Fibroblast of peridontal ligament (primary cell): ENCODE results near the gene C16orf92.
A peak's percentile ranks its signal among the peaks of the same experiment; 100 is the strongest.
"Not testable (repeated sequence)": the region's sequence is repeated elsewhere in the genome, so short reads cannot be mapped to it uniquely, and the experiment has no call there.

Experiments
- DNase-seq: peaks from one replicate; pipeline ENCODE4 v3.0.0-alpha.2; 2010; ENCODE audit errors: extremely low read depth

The C16orf92 gene

GRCh38 chr16:30005341-30006094 lies 17.5 kb upstream of the C16orf92 start:
- peak; percentile 48 for DNase-seq

GRCh38 chr16:30006095-30006473 lies 16.9 kb upstream of the C16orf92 start:
- DNase-seq, result no peak

- no peak for DNase-seq
These were observed 16.2 kb upstream of the C16orf92 start for GRCh38 chr16:30006659-30007377.

DNA sequence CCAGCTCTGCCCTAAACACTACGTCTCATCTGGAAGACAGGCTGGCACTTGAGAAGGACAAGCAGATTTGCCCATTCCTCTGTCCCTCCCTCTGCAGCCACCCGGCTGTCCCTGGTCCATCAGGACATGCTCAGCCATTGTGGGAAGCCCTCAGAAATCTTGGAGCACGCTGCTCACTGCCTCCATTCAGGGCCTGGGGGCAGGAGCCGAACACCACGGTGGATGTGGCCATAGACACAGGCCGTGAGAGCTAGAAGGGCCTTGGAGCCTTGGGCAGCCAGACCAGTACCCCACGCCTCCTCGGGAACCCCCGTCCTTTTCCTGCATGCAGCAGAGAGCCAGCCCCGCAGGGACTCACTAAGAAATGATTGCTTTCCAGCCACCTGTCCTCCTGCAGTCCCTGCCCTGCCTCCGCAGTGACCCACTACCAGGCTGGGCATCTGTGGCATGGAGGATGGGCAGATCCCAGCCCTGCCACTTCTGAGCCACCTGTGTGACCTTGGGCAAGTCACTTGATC lies 15.6 kb upstream of the C16orf92 start:
- DNase-seq, result no peak

- no peak for DNase-seq
These were observed 13.7 kb upstream of the C16orf92 start for GRCh38 chr16:30009085-30009862.

DNA sequence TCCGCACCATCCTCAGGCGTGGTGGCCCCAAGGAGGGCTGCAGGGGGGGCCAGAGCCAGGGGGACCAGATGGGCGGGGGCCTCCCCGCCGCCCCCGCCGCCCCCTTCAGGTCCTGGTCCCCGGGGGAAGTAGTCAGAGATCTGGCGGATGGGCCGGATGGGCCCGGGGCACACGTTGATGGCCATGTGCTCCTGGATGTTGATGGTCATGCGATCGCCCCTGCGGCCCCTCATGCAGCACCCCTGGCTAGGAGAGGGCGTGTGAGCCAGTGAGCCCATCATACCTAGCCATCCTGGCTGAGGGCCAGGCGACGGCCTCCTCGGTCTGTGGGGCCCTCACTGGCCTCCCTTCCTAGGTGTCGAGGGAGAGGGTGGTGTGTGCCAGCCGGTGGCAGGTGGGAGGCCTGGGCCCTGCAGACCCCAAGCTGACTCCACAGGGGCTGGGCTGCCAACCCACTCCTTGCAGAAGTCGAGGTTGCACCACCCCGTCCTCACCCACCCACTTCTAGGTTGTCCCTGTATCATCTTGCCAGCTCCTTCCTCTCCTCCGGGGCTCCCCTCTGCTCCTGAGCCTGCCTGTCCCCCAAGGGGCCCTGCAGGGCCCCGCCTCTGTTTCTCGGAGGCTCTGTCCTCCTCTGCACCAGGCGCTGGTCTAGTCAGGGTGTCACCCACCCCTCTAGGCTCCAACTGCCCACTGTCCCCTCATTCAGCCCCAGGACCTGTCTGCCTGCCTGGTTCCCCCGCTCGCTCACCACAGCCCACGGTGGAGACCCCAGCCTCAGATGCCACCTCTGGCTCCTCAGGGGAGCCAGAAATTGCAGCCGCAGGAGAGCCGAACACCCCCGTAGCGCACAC lies 12.8 kb upstream of the C16orf92 start:
- DNase-seq, result no peak

DNA sequence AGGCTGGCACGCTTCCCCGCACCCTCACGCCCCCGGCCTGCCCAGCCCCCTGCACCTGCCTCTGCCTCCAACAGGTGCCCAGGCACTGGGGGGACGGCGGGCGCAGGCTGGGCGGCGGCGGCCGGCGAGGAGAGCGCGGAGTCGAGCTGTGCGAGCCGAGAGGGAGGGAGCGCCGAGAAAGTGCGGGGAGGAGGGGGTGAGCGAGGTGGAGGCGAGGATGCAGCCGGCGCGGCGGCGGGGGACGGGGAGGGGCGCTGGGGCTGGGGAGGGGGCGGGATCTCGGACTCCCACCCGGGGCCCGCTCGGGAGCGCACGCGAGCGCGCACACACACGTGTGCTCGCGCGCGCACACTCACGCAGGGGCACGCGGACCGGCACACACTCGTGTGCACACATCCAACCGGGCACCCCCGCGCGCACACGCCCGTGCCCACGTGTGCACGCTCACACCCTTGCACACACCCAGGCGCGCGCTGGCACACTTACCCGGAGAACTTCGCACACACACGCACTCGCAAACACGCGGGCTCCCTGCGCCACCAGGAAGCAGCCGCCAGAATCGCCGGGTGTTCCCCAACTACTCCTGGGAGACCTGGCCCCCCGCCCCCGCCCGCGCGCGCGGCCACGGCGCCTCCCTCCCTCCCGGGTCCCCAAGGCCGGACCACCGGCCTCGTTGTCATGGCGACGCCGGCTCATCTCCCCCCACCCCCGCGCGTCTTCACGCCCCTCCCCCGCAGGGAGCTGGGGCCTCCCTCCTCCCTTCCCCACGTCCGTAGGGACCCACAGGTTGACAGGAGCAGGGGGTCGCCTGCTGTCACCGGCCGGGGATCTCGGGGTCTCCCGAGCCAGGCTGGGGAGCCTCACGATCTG lies 11.9 kb upstream of the C16orf92 start, which contains the start of gene DOC2A:
DOC2A (minus strand) TSS at position 184 of the 870 bp plus-strand sequence. CDS start 805 bp downstream, outside the sequence.
- no peak for DNase-seq

- DNase-seq, result no peak
These were observed 11.1 kb upstream of the C16orf92 start for GRCh38 chr16:30011714-30012504.

DNA sequence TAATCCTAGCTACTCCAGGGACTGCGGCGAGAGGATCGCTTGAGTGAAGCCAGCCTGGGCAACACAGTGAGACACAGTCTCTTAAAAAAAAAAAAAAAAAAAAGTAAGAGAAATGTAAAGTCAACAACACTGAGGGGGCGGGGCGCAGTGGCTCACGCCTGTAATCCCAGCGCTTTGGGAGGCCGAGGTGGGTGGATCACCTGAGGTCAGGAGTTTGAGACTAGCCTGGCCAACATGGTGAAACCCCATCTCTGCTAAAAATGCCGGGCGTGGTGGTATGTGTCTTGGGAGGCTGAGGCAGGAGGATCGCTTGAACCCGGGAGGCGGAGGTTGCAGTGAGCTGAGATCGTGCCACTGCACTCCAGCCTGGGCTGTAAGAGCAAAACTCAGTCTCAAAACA lies 10.4 kb upstream of the C16orf92 start:
- DNase-seq, result not testable (repeated sequence)

DNA sequence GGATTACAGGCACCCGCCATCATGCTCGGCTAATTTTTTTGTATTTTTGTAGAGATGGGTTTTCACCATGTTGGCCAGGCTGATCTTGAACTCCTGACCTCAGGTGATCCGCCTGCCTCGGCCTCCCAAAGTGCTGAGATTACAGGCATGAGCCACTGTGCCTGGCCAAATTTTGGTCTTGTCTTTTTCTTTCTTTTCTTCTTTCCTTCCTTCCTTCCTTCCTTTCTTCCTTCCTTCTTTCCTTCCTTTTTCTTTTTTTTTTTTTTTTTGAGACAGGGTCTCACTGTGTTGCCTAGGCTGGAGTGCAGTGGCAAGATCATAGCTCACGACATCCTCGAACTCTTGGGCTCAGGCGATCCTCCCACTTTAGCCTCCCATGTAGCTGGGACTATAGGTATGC lies 7.5 kb upstream of the C16orf92 start:
- DNase-seq, result not testable (repeated sequence)

DNA sequence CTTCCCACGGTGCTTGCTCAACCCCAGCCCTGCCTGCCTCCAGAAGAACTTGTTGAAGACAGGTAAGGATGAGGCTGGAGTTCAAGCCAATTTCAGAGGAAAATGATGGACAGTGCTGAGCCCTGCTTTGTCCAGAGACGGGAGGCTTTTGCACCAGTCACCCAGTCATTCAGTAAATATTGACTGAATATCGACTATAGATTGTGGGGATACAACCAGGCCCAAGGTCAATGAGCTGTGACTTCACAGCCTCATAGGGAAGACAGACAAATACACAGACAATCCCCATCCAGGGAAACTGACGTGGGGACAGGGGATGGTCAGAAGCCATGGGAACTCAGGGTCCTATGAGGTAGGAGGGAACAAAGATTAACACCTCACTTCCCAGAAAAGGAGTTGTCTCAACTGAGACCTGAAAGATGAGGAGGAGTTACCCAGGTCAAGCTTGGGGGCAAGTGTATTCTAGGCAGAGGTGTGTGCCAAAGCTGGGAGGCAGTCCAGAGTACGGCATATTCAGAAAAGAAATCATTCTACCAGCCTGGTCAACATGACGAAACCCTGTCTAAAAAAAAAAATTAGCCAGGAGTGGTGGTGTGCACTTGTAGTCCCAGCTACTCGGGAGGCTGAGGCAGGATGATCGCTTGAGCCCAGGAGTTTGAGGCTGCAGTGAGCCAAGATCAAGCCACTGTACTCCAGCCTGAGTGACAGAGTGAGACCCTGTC lies 6.3 kb upstream of the C16orf92 start:
- DNase-seq, result no peak

GRCh38 chr16:30017277-30017656 lies 5.7 kb upstream of the C16orf92 start:
- DNase-seq, result no peak

- DNase-seq, result not testable (repeated sequence)
These were observed 5.1 kb upstream of the C16orf92 start for GRCh38 chr16:30017937-30018336.

DNA sequence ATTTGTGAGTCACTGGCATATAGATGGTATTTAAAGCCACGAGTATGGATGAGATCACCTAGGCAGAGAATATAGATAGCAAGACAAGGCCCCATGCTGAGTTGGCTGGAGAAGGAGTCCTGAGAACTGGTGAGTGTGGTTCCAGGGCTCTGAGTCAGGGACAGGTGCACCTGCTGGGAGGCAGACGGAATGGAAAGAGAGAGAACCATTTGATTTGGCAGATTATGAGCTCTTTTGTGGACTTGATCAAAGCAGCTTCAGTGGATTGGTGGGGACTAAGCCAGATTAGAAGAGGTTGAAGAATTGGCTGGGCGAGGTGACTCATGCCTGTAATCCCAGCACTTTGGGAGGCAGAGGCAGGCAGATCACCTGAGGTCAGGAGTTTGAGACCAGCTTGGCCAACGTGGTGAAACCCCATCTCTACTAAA lies 4.3 kb upstream of the C16orf92 start:
- DNase-seq, result no peak

DNA sequence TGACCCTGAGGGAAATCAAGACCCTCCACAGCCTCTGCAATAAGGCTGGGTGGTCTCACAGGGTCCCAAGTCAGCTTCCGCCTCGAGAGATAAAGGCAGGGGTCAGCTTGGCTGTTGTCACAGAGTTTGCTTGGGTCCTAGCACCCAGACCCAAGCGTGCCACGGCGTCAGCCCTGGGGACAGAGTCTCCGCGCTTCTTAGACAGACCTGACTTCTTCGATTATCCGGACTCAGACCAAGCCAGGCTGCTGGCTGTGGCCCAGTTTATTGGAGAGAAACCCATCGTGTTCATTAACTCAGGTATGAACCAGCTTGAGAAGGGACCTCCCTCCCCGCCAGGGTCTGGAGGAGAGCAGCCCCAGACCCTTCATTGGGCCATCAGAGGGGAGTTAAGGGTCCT lies 588 bp downstream of the C16orf92 start:
- no peak for DNase-seq

- no peak for DNase-seq
These were observed 1.5 kb downstream of the C16orf92 start for GRCh38 chr16:30024451-30024850.

GRCh38 chr16:30025156-30025555 lies 2.2 kb downstream of the C16orf92 start:
- DNase-seq, result no peak

GRCh38 chr16:30025574-30025973 lies 2.6 kb downstream of the C16orf92 start:
- DNase-seq, result no peak

DNA sequence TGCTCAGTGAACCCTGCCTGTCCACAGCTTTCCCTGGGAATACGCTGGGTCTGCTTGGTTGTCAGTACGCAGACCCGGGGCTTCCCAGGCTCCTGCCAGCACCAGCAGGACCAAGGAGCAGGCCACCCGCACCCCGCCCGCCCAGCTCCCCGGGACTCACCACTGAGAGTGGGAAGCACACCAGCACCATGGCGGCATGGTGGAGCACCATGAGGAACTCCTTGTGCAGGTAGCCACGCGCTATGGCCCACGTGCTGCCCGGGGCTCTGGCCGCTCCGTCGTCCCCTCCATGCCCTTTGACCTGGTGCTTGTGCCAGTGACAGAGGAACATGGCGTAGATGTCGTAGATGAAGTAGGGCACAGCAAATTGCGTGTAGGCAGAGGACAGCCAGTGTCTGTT lies 3.5 kb downstream of the C16orf92 start:
- DNase-seq, result no peak
